Body of pancreas (tissue), 4 donors: ENCODE measurements around the gene CACNG6.

Source experiments
- CTCF ChIP-seq, 7 experiments: fragments of 450-650 bp in 4 of 7; fragments of 200-600 bp in 3 of 7; sonication (generic) in 3 of 7; IDR thresholded peaks; one replicate each; pipeline ENCODE4 v1.5.1; 2016 to 2019; ENCODE audit warnings: antibody characterized with exemption in 7 of 7
- POLR2A ChIP-seq, 3 donors: fragments of 450-650 bp; IDR thresholded peaks; one replicate each; pipeline ENCODE4 v1.6.1; 2016; ENCODE audit warnings: antibody characterized with exemption in 3 of 3, mild to moderate bottlenecking in 2 of 3

- TF ChIP-seq CTCF (IDR thresholded peaks at IDR 0.05) (no peak), POLR2A (IDR thresholded peaks at IDR 0.05) (no peak)
These were observed 13.3 kb upstream of the CACNG6 start for GRCh38 chr19:53977991-53978731.
